ENCODE measurements around the gene LASP1NB.

The LASP1NB gene

DNA sequence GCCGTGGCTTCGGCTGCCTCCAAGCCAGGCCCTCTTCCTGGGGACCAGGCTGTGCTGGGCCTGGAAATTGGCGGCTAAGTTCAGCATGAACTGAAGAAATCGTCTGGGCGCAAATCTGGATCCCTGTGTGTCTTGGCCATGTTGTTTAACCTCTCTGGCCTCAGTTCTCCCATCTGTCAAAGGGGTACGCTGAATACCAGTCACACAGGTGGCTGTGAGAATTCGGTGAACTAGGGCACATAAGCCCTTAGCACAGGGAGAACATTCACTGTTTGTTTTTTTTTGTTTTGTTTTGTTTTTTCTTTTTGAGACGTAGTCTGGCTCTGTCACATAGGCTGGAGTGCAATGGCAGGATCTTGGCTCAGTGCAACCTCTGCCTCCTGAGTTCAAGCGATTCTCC is 36.6 kb upstream of the LASP1NB start:
- H3K9me3 ChIP-seq (ENCODE audit: insufficient read depth, low read depth, low read length) = no peaks in the 10 kb centered on the region
- H3K4me3 ChIP-seq (ENCODE audit: low read length, poor library complexity, severe bottlenecking) = no peak overlapping the region
- H2AFZ ChIP-seq (ENCODE audit: low read length) = no peak overlapping the region
- peaks cover 17% of the 10 kb centered on the region for H3K4me1 ChIP-seq (ENCODE audit: insufficient read depth, low read length, poor library complexity, severe bottlenecking)
- peaks cover 69% of the 10 kb centered on the region for H3K79me2 ChIP-seq (ENCODE audit: insufficient read depth, low read length)
- no peak overlapping the region for H3K4me2 ChIP-seq (ENCODE audit: low read depth, low read length, poor library complexity, severe bottlenecking)
- H3K9ac ChIP-seq (ENCODE audit: low read depth, low read length, poor library complexity, severe bottlenecking) = no peak overlapping the region
- no peaks in the 10 kb centered on the region for H3F3A ChIP-seq (ENCODE audit: low read depth)
- H3K9me2 ChIP-seq (replicated peaks; ENCODE audit: low read depth, low read length) = no peaks in the 10 kb centered on the region
- TF ChIP-seq, protein P1, sequence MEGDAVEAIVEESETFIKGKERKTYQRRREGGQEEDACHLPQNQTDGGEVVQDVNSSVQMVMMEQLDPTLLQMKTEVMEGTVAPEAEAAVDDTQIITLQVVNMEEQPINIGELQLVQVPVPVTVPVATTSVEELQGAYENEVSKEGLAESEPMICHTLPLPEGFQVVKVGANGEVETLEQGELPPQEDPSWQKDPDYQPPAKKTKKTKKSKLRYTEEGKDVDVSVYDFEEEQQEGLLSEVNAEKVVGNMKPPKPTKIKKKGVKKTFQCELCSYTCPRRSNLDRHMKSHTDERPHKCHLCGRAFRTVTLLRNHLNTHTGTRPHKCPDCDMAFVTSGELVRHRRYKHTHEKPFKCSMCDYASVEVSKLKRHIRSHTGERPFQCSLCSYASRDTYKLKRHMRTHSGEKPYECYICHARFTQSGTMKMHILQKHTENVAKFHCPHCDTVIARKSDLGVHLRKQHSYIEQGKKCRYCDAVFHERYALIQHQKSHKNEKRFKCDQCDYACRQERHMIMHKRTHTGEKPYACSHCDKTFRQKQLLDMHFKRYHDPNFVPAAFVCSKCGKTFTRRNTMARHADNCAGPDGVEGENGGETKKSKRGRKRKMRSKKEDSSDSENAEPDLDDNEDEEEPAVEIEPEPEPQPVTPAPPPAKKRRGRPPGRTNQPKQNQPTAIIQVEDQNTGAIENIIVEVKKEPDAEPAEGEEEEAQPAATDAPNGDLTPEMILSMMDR (conservative IDR thresholded peaks at IDR 0.05; ENCODE audit: low read length) = no peak
- no peak for TF ChIP-seq EZH2phosphoT487 (IDR thresholded peaks at IDR 0.05; ENCODE audit: borderline replicate concordance)
- H4K20me1 ChIP-seq (ENCODE audit: insufficient read depth, low read length, poor library complexity, severe bottlenecking) = peaks cover 37% of the 10 kb centered on the region
- H3K36me3 ChIP-seq (ENCODE audit: insufficient read depth, low read length) = peaks cover 92% of the 10 kb centered on the region; the same call in 1 of the 2 replicates
- no peaks in the 10 kb centered on the region for H3K27me3 ChIP-seq (ENCODE audit: insufficient read depth, low read length, poor library complexity, severe bottlenecking)

DNA sequence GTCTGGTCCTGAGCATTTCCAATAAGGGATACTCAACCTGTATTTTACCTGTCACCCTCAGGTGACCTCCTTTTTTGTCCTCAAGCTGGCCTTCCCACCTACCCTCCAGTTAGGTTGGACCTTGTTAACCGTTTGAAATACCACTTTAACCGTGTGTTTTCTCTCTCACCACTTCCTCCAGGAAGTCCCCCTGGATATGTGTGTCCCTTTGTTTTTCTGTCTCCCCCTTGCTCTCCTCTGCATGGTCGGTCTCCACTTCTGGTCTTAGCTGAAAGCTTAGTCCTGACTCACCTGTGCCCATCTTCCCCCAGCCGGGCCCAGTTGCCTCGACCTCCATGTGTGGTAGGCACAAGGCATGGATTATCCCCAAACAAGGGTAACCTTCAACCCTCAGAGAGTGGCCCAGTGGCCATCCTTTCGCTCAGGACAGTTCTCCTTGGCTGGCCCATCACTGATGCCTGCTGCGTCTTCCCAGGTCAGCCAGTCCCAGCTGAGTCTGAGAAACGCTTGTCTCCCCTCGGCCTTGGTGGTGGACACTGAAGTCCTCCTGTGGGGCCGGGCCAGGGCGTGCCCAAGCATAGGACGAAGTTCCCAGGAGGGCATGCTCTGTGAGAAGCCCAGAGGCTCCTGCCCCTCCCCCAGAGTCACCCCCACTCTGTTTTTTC is 35.5 kb upstream of the LASP1NB start:
- Histone ChIP-seq H2AFZ (ENCODE audit: low read length) (no peak overlapping the region), H3K9me2 (replicated peaks; ENCODE audit: low read depth, low read length) (no peaks in the 10 kb centered on the region), H3K36me3 (ENCODE audit: insufficient read depth, low read length) (peaks cover 97% of the 10 kb centered on the region; the same call in 1 of the 2 replicates), H3F3A (ENCODE audit: low read depth) (no peaks in the 10 kb centered on the region), H3K27me3 (ENCODE audit: insufficient read depth, low read length, poor library complexity, severe bottlenecking) (no peaks in the 10 kb centered on the region), H3K79me2 (ENCODE audit: insufficient read depth, low read length) (peaks cover 67% of the 10 kb centered on the region), H3K4me2 (ENCODE audit: low read depth, low read length, poor library complexity, severe bottlenecking) (no peak overlapping the region), H3K9me3 (ENCODE audit: insufficient read depth, low read depth, low read length) (no peaks in the 10 kb centered on the region), H3K9ac (ENCODE audit: low read depth, low read length, poor library complexity, severe bottlenecking) (no peak overlapping the region), H4K20me1 (ENCODE audit: insufficient read depth, low read length, poor library complexity, severe bottlenecking) (peaks cover 32% of the 10 kb centered on the region), H3K4me1 (ENCODE audit: insufficient read depth, low read length, poor library complexity, severe bottlenecking) (peaks cover 20% of the 10 kb centered on the region), H3K4me3 (ENCODE audit: low read length, poor library complexity, severe bottlenecking) (no peak overlapping the region)
- no peak for TF ChIP-seq EZH2phosphoT487 (IDR thresholded peaks at IDR 0.05; ENCODE audit: borderline replicate concordance)
- TF ChIP-seq, protein P1 (conservative IDR thresholded peaks at IDR 0.05; ENCODE audit: low read length) = no peak

DNA sequence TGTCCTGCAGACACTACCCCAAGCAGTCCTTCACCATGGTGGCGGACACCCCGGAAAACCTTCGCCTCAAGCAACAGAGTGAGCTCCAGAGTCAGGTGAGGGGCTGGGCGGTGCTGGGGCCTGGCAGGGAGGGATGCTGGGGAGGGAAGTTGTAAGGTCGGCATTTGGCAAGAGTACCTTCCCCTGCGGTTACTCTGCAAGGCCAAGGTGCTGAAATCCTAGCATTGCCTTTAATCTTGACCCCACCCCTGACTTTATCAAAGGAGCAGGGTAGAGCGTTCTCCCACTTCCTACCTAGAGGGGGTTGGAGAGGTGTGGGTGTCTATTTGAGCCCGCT is 35.0 kb upstream of the LASP1NB start:
- H3K36me3 ChIP-seq (ENCODE audit: insufficient read depth, low read length) = peaks cover 93% of the 10 kb centered on the region; the same call in 1 of the 2 replicates

More for the DNA sequence above, 35.0 kb upstream of the LASP1NB start:
- Histone ChIP-seq H3K4me1 (ENCODE audit: insufficient read depth, low read length, poor library complexity, severe bottlenecking) (peaks cover 20% of the 10 kb centered on the region), H3K9me2 (replicated peaks; ENCODE audit: low read depth, low read length) (no peaks in the 10 kb centered on the region), H4K20me1 (ENCODE audit: insufficient read depth, low read length, poor library complexity, severe bottlenecking) (peaks cover 27% of the 10 kb centered on the region), H3K27me3 (ENCODE audit: insufficient read depth, low read length, poor library complexity, severe bottlenecking) (no peaks in the 10 kb centered on the region), H3F3A (ENCODE audit: low read depth) (no peaks in the 10 kb centered on the region), H3K4me3 (ENCODE audit: low read length, poor library complexity, severe bottlenecking) (no peak overlapping the region), H3K79me2 (ENCODE audit: insufficient read depth, low read length) (peaks cover 62% of the 10 kb centered on the region; the same call in 1 of the 2 replicates), H3K4me2 (ENCODE audit: low read depth, low read length, poor library complexity, severe bottlenecking) (no peak overlapping the region), H3K9ac (ENCODE audit: low read depth, low read length, poor library complexity, severe bottlenecking) (no peak overlapping the region), H2AFZ (ENCODE audit: low read length) (no peak overlapping the region), H3K9me3 (ENCODE audit: insufficient read depth, low read depth, low read length) (no peaks in the 10 kb centered on the region)
- no peak for TF ChIP-seq EZH2phosphoT487 (IDR thresholded peaks at IDR 0.05; ENCODE audit: borderline replicate concordance)
- TF ChIP-seq, protein P1 (conservative IDR thresholded peaks at IDR 0.05; ENCODE audit: low read length) = no peak

Data from Loucy (cell line).